ENCODE results near the gene RNF207.

RNF207 gene

DNA sequence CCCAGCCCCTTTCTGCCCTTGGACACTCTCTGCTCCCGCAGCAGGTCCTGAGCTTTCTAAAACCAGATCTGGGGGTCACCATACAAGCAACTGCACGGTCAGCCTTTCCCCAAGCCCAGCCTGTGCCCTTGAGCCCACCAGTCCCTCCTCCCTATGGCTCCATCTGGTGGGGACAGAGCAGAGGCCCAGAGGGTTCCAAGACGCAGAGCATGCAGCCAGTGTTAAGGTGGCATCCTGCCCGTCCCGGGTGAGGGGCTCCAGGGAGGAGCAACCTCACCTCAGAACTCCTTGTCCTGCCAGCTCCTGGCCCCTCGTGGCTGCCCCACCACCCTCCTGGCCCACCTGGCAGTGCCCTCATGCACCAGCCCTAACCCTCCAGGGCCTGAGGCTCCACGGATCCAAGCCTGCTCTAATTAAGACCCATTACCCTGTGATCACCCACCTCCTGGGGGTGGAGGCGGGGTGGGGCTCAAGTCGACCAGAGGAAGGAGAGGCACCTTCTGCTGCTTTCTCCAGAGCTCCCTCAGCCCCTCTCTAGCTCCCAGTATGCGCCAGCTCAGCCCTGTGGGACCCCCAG, 34.3 kb upstream of the RNF207 start:
- H2BK12ac ChIP-seq (ENCODE audit: low read length), result no peak overlapping the region
- no peak overlapping the region for H2BK120ac ChIP-seq (ENCODE audit: low read depth, low read length)
- peaks cover 0 to 54% (median 8%) of the 10 kb centered on the region in 3 experiments for H3K27me3 ChIP-seq (ENCODE audit: control insufficient read depth in 3 of 3, insufficient read depth in 3 of 3, low read depth in 1 of 3, low read length in 3 of 3)
- peak overlapping the region; percentile 25 for H3K23ac ChIP-seq (ENCODE audit: low read depth, low read length, poor library complexity)
- H4K91ac ChIP-seq (ENCODE audit: low read depth, low read length, poor library complexity), result no peak overlapping the region
- peak overlapping the region; percentile 48 for H3K18ac ChIP-seq (ENCODE audit: low read length)
- no peak overlapping the region for H3K9ac ChIP-seq (ENCODE audit: low read depth, low read length, poor library complexity)
- H2AK5ac ChIP-seq (ENCODE audit: low read depth, low read length), result peak overlapping the region; percentile 8
- H3K79me1 ChIP-seq (ENCODE audit: low read depth, low read length), result no peaks in the 10 kb centered on the region
- H4K8ac ChIP-seq (ENCODE audit: low read depth, low read length), result no peak overlapping the region
- H3K4me3 ChIP-seq (ENCODE audit: low read length in 2 of 2), result no peak overlapping the region
- H3K27ac ChIP-seq (replicated peaks; ENCODE audit: low read length), result no peak overlapping the region
- H3K4me2 ChIP-seq (ENCODE audit: insufficient read depth, low read length, poor library complexity, severe bottlenecking), result no peak overlapping the region
- H3K14ac ChIP-seq (ENCODE audit: low read length), result no peak overlapping the region
- WGBS, 2 donors (ENCODE audit: extremely low coverage in 2 of 2, insufficient read length in 2 of 2, insufficient replicate concordance in 1 of 2), result no CpG with 5 or more reads among the region's 10 CpGs
- no peak overlapping the region for H2AFZ ChIP-seq (ENCODE audit: low read length)
- H3K9me3 ChIP-seq (replicated peaks in 1 of 2; ENCODE audit: control insufficient read depth in 2 of 2, insufficient read depth in 1 of 2, low read depth in 1 of 2, low read length in 2 of 2), result no peaks in the 10 kb centered on the region
- peak overlapping the region; percentile 10 for H2BK15ac ChIP-seq (ENCODE audit: low read length)
- peak overlapping the region; percentile 91 for H3K4ac ChIP-seq (ENCODE audit: low read length)
- no peak for DNase-seq (ENCODE audit: low spot score)
- no peaks in the 10 kb centered on the region for H3K36me3 ChIP-seq (replicated peaks in 1 of 2; ENCODE audit: control insufficient read depth in 2 of 2, insufficient read depth in 2 of 2, low read length in 2 of 2)
- no peaks in the 10 kb centered on the region for H3K4me1 ChIP-seq (ENCODE audit: control insufficient read depth in 2 of 2, insufficient read depth in 1 of 2, low read depth in 1 of 2, low read length in 2 of 2)
- H2BK5ac ChIP-seq (ENCODE audit: low read length), result peak overlapping the region; percentile 19

DNA sequence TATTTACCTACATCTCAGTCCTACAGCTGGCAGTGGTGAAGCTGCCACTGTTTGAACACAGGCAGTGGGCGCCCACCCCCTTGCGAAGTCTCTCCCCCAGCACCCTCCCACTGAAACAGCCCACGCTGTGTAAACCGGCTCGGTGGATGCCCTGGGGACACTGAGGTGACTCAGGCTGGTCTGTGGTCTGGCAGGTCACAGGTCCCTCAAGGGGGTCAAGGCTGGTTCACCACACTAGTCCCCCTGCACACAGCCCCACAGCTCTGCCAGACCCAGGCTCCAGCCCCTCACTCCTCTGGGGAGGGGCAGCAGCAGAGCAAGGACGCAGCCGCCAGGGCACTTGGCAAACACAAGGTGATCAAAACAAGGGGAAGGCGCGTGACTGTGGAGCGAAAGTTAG, 33.4 kb upstream of the RNF207 start:
- Histone ChIP-seq H2AFZ (ENCODE audit: low read length) (no peak overlapping the region), H2BK120ac (ENCODE audit: low read depth, low read length) (no peak overlapping the region), H3K36me3 (replicated peaks in 1 of 2; ENCODE audit: control insufficient read depth in 2 of 2, insufficient read depth in 2 of 2, low read length in 2 of 2) (no peaks in the 10 kb centered on the region), H2BK5ac (ENCODE audit: low read length) (no peak overlapping the region), H4K91ac (ENCODE audit: low read depth, low read length, poor library complexity) (no peak overlapping the region), H3K4me1 (ENCODE audit: control insufficient read depth in 2 of 2, insufficient read depth in 1 of 2, low read depth in 1 of 2, low read length in 2 of 2) (no peaks in the 10 kb centered on the region), H2BK12ac (ENCODE audit: low read length) (no peak overlapping the region), H2AK5ac (ENCODE audit: low read depth, low read length) (no peak overlapping the region), H4K8ac (ENCODE audit: low read depth, low read length) (no peak overlapping the region), H3K79me1 (ENCODE audit: low read depth, low read length) (no peaks in the 10 kb centered on the region), H3K27me3 (ENCODE audit: control insufficient read depth in 3 of 3, insufficient read depth in 3 of 3, low read depth in 1 of 3, low read length in 3 of 3) (peaks cover 0 to 54% (median 17%) of the 10 kb centered on the region in 3 experiments), H3K9me3 (replicated peaks in 1 of 2; ENCODE audit: control insufficient read depth in 2 of 2, insufficient read depth in 1 of 2, low read depth in 1 of 2, low read length in 2 of 2) (no peaks in the 10 kb centered on the region), H3K27ac (replicated peaks; ENCODE audit: low read length) (no peak overlapping the region), H3K4ac (ENCODE audit: low read length) (no peak overlapping the region), H3K23ac (ENCODE audit: low read depth, low read length, poor library complexity) (no peak overlapping the region), H3K9ac (ENCODE audit: low read depth, low read length, poor library complexity) (no peak overlapping the region), H3K14ac (ENCODE audit: low read length) (no peak overlapping the region), H3K4me2 (ENCODE audit: insufficient read depth, low read length, poor library complexity, severe bottlenecking) (no peak overlapping the region), H3K4me3 (ENCODE audit: low read length in 2 of 2) (no peak overlapping the region), H3K18ac (ENCODE audit: low read length) (no peak overlapping the region), H2BK15ac (ENCODE audit: low read length) (no peak overlapping the region)
- no CpG with 5 or more reads among the region's 10 CpGs for WGBS, 2 donors (ENCODE audit: extremely low coverage in 2 of 2, insufficient read length in 2 of 2, insufficient replicate concordance in 1 of 2)
- no peak for DNase-seq (ENCODE audit: low spot score)

GRCh38 chr1:6174621-6175410, 31.1 kb upstream of the RNF207 start:
- no peak overlapping the region for H3K4me3 ChIP-seq (ENCODE audit: low read length in 2 of 2)
- H2AK5ac ChIP-seq (ENCODE audit: low read depth, low read length), result no peak overlapping the region

DNA sequence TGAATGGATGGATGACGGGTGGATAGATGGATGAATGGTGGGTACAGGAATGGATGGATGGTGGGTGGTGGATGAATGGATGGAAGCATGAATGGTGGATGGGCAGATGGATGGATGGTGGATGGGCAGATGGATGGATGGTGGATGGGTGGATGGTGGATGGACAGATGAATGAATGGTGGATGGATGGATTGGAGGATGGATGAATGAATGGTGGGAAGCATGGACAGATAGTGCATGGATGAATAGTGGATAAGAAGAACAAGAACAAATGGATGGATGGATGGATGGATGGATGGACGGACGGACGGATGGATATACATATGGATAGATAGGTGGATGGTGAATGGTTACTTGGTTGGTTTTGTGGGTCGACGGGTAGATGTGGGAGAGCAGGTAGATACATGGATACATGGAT, 30.5 kb upstream of the RNF207 start:
- H4K91ac ChIP-seq (ENCODE audit: low read depth, low read length, poor library complexity), result no peak overlapping the region
- 100% methylated on average over 3 of the region's 6 CpGs; no CpG with 5 or more reads in 1 of the 2 donors for WGBS, 2 donors (ENCODE audit: extremely low coverage in 2 of 2, insufficient read length in 2 of 2, insufficient replicate concordance in 1 of 2)
- no peak overlapping the region for H3K4me2 ChIP-seq (ENCODE audit: insufficient read depth, low read length, poor library complexity, severe bottlenecking)
- H3K4me1 ChIP-seq (ENCODE audit: control insufficient read depth in 2 of 2, insufficient read depth in 1 of 2, low read depth in 1 of 2, low read length in 2 of 2), result peaks cover 0 to 4% of the 10 kb centered on the region in 2 donors
- no peak overlapping the region for H3K4ac ChIP-seq (ENCODE audit: low read length)
- no peak overlapping the region for H3K23ac ChIP-seq (ENCODE audit: low read depth, low read length, poor library complexity)
- no peak overlapping the region for H2BK12ac ChIP-seq (ENCODE audit: low read length)
- H2AK5ac ChIP-seq (ENCODE audit: low read depth, low read length), result no peak overlapping the region
- H3K18ac ChIP-seq (ENCODE audit: low read length), result no peak overlapping the region
- H2BK120ac ChIP-seq (ENCODE audit: low read depth, low read length), result no peak overlapping the region
- no peak overlapping the region for H3K27ac ChIP-seq (replicated peaks; ENCODE audit: low read length)
- H3K79me1 ChIP-seq (ENCODE audit: low read depth, low read length), result no peaks in the 10 kb centered on the region
- H2AFZ ChIP-seq (ENCODE audit: low read length), result no peak overlapping the region
- no peak overlapping the region for H3K4me3 ChIP-seq (ENCODE audit: low read length in 2 of 2)
- no peak overlapping the region for H2BK15ac ChIP-seq (ENCODE audit: low read length)
- H4K8ac ChIP-seq (ENCODE audit: low read depth, low read length), result no peak overlapping the region
- H2BK5ac ChIP-seq (ENCODE audit: low read length), result no peak overlapping the region
- DNase-seq (ENCODE audit: low spot score), result no peak
- H3K9ac ChIP-seq (ENCODE audit: low read depth, low read length, poor library complexity), result no peak overlapping the region
- H3K9me3 ChIP-seq (replicated peaks in 1 of 2; ENCODE audit: control insufficient read depth in 2 of 2, insufficient read depth in 1 of 2, low read depth in 1 of 2, low read length in 2 of 2), result no peaks in the 10 kb centered on the region
- no peaks in the 10 kb centered on the region for H3K36me3 ChIP-seq (replicated peaks in 1 of 2; ENCODE audit: control insufficient read depth in 2 of 2, insufficient read depth in 2 of 2, low read length in 2 of 2)
- H3K14ac ChIP-seq (ENCODE audit: low read length), result no peak overlapping the region
- peaks cover 15 to 56% (median 45%) of the 10 kb centered on the region in 3 experiments for H3K27me3 ChIP-seq (ENCODE audit: control insufficient read depth in 3 of 3, insufficient read depth in 3 of 3, low read depth in 1 of 3, low read length in 3 of 3)

More at GRCh38 chr1:6174621-6175410, 31.1 kb upstream of the RNF207 start:
- no peak overlapping the region for H4K8ac ChIP-seq (ENCODE audit: low read depth, low read length)
- no peak overlapping the region for H2BK12ac ChIP-seq (ENCODE audit: low read length)
- no peak overlapping the region for H2BK15ac ChIP-seq (ENCODE audit: low read length)
- H3K4me2 ChIP-seq (ENCODE audit: insufficient read depth, low read length, poor library complexity, severe bottlenecking), result no peak overlapping the region
- no peak overlapping the region for H4K91ac ChIP-seq (ENCODE audit: low read depth, low read length, poor library complexity)
- no peak overlapping the region for H3K23ac ChIP-seq (ENCODE audit: low read depth, low read length, poor library complexity)
- no peaks in the 10 kb centered on the region for H3K36me3 ChIP-seq (replicated peaks in 1 of 2; ENCODE audit: control insufficient read depth in 2 of 2, insufficient read depth in 2 of 2, low read length in 2 of 2)
- H3K27ac ChIP-seq (replicated peaks; ENCODE audit: low read length), result no peak overlapping the region
- no peaks in the 10 kb centered on the region for H3K79me1 ChIP-seq (ENCODE audit: low read depth, low read length)
- H3K9me3 ChIP-seq (replicated peaks in 1 of 2; ENCODE audit: control insufficient read depth in 2 of 2, insufficient read depth in 1 of 2, low read depth in 1 of 2, low read length in 2 of 2), result no peaks in the 10 kb centered on the region
- DNase-seq (ENCODE audit: low spot score), result no peak
- H2BK120ac ChIP-seq (ENCODE audit: low read depth, low read length), result no peak overlapping the region
- no peak overlapping the region for H3K9ac ChIP-seq (ENCODE audit: low read depth, low read length, poor library complexity)
- H3K14ac ChIP-seq (ENCODE audit: low read length), result no peak overlapping the region
- H3K18ac ChIP-seq (ENCODE audit: low read length), result no peak overlapping the region
- no peak overlapping the region for H3K4ac ChIP-seq (ENCODE audit: low read length)
- no peak overlapping the region for H2BK5ac ChIP-seq (ENCODE audit: low read length)
- peaks cover 0 to 4% of the 10 kb centered on the region in 2 donors for H3K4me1 ChIP-seq (ENCODE audit: control insufficient read depth in 2 of 2, insufficient read depth in 1 of 2, low read depth in 1 of 2, low read length in 2 of 2)
- no peak overlapping the region for H2AFZ ChIP-seq (ENCODE audit: low read length)
- peaks cover 12 to 53% (median 39%) of the 10 kb centered on the region in 3 experiments for H3K27me3 ChIP-seq (ENCODE audit: control insufficient read depth in 3 of 3, insufficient read depth in 3 of 3, low read depth in 1 of 3, low read length in 3 of 3)
- WGBS, 2 donors (ENCODE audit: extremely low coverage in 2 of 2, insufficient read length in 2 of 2, insufficient replicate concordance in 1 of 2), result 100% methylated on average over 3 to 5 of the region's 5 CpGs

Measured in neuronal stem cell (in vitro differentiated cells).